H9 (cell line): Measurements from ENCODE around the gene GFRA1. TPM values are rescaled to one million over a fixed set of nuclear protein-coding genes. Genes with fewer than 3 reads are reported as not detected.

ENCODE experiments used
- DNase-seq: peaks from one replicate; pipeline ENCODE4 v3.0.0-alpha.2; 2017
- H2AFZ ChIP-seq: one replicate; pipeline ENCODE4 v1.6.1; 2013; ENCODE audit warnings: mild to moderate bottlenecking, low read length, control low read depth, moderate library complexity
- H2AK5ac ChIP-seq: 2 replicates; pipeline ENCODE4 v1.6.1; 2013; ENCODE audit warnings: low read length, control low read depth, mixed read lengths; ENCODE audit not compliant: insufficient read length
- H2BK120ac ChIP-seq: one replicate; pipeline ENCODE4 v1.6.1; 2013; ENCODE audit warnings: low read depth, mild to moderate bottlenecking, low read length, control low read depth, inconsistent platforms; ENCODE audit not compliant: poor library complexity, severe bottlenecking
- H2BK12ac ChIP-seq: 2 replicates; pipeline ENCODE4 v1.6.1; 2013; ENCODE audit warnings: low read length, control low read depth, mixed read lengths, low read depth; ENCODE audit not compliant: insufficient read length
- H2BK15ac ChIP-seq: 2 replicates; pipeline ENCODE4 v1.6.1; 2013; ENCODE audit warnings: low read depth, low read length, control low read depth
- H2BK20ac ChIP-seq: one replicate; pipeline ENCODE4 v1.6.1; 2013; ENCODE audit warnings: low read depth, mild to moderate bottlenecking, low read length, control low read depth, inconsistent platforms; ENCODE audit not compliant: poor library complexity, severe bottlenecking
- H2BK5ac ChIP-seq: 2 replicates; pipeline ENCODE4 v1.6.1; 2013; ENCODE audit warnings: low read length, control low read depth, mixed read lengths; ENCODE audit not compliant: insufficient read length
- H3K14ac ChIP-seq: 2 replicates; pipeline ENCODE4 v1.6.1; 2013; ENCODE audit warnings: low read length, control low read depth; ENCODE audit not compliant: insufficient read depth
- H3K18ac ChIP-seq: 2 replicates; pipeline ENCODE4 v1.6.1; 2013; ENCODE audit warnings: low read depth, mild to moderate bottlenecking, mixed read lengths, low read length, control low read depth; ENCODE audit not compliant: insufficient read length
- H3K23ac ChIP-seq: 2 replicates; pipeline ENCODE4 v1.6.1; 2013; ENCODE audit warnings: low read length, control low read depth, mixed read lengths, low read depth; ENCODE audit not compliant: insufficient read length
- H3K23me2 ChIP-seq: 2 replicates; pipeline ENCODE4 v1.6.1; 2013; ENCODE audit warnings: low read depth, mild to moderate bottlenecking, mixed read lengths, low read length, control low read depth; ENCODE audit not compliant: insufficient read length, poor library complexity, severe bottlenecking
- H3K27ac ChIP-seq: 2 replicates; pipeline ENCODE4 v1.5.1; 2013; ENCODE audit warnings: low read length, control low read depth, mixed read lengths, low read depth; ENCODE audit not compliant: insufficient read length
- H3K27me3 ChIP-seq: 2 replicates; pipeline ENCODE4 v1.6.1; 2013; ENCODE audit warnings: low read length, control low read depth, inconsistent platforms; ENCODE audit not compliant: insufficient read depth
- H3K4ac ChIP-seq: 2 replicates; pipeline ENCODE4 v1.6.1; 2013; ENCODE audit warnings: low read depth, mild to moderate bottlenecking, control low read depth, inconsistent platforms, low read length, moderate library complexity
- H3K4me1 ChIP-seq: 2 replicates; pipeline ENCODE4 v1.6.1; 2013; ENCODE audit warnings: low read length, control low read depth, inconsistent platforms; ENCODE audit not compliant: insufficient read depth
- H3K4me2 ChIP-seq: 2 replicates; pipeline ENCODE4 v1.6.1; 2013; ENCODE audit warnings: low read length, control low read depth, mixed read lengths; ENCODE audit not compliant: insufficient read length, insufficient read depth
- H3K56ac ChIP-seq: 2 replicates; pipeline ENCODE4 v1.6.1; 2013; ENCODE audit warnings: low read depth, mild to moderate bottlenecking, mixed read lengths, low read length, control low read depth; ENCODE audit not compliant: insufficient read length
- H3K79me1 ChIP-seq: 2 replicates; pipeline ENCODE4 v1.6.1; 2013; ENCODE audit warnings: low read depth, mild to moderate bottlenecking, moderate library complexity, low read length, control low read depth, inconsistent platforms; ENCODE audit not compliant: insufficient read depth, poor library complexity, severe bottlenecking
- H3K79me2 ChIP-seq: 2 replicates; pipeline ENCODE4 v1.6.1; 2013; ENCODE audit warnings: low read length, control low read depth, inconsistent platforms; ENCODE audit not compliant: insufficient read depth
- H3K9ac ChIP-seq: 2 replicates; pipeline ENCODE4 v1.6.1; 2013; ENCODE audit warnings: low read length, control low read depth, mixed read lengths; ENCODE audit not compliant: insufficient read length; ENCODE audit errors: extremely low read depth
- H3K9me3 ChIP-seq: one replicate; pipeline ENCODE4 v1.6.1; 2013; ENCODE audit warnings: low read depth, low read length, inconsistent platforms; ENCODE audit not compliant: control insufficient read depth
- H3T11ph ChIP-seq: one replicate; pipeline ENCODE4 v1.6.1; 2013; ENCODE audit warnings: mild to moderate bottlenecking, low read length, control low read depth, inconsistent platforms
- H4K20me1 ChIP-seq: one replicate; pipeline ENCODE4 v1.6.1; 2013; ENCODE audit not compliant: control insufficient read depth, insufficient read length, insufficient read depth
- H4K5ac ChIP-seq: 2 replicates; pipeline ENCODE4 v1.6.1; 2013; ENCODE audit warnings: low read depth, mild to moderate bottlenecking, mixed read lengths, low read length, control low read depth; ENCODE audit not compliant: insufficient read length
- H4K8ac ChIP-seq: replicated peaks from 2 replicates; pipeline ENCODE4 v1.6.1; 2013; ENCODE audit warnings: low read length, control low read depth, mixed read lengths, low read depth; ENCODE audit not compliant: insufficient read length
- H4K91ac ChIP-seq: 2 replicates; pipeline ENCODE4 v1.6.1; 2013; ENCODE audit warnings: low read depth, mild to moderate bottlenecking, moderate library complexity, mixed read lengths, low read length, control low read depth; ENCODE audit not compliant: insufficient read length
- H3K27ac Mint-ChIP-seq, 3 experiments: 2 replicates in 2 of 3; 3 replicates in 1 of 3; pipeline ENCODE4 v1.8.0; 2020 to 2021; ENCODE audit warnings: mixed read lengths in 3 of 3, mild to moderate bottlenecking in 1 of 3, moderate library complexity in 1 of 3
- H3K27me3 Mint-ChIP-seq: 2 replicates; pipeline ENCODE4 v1.8.0; 2021; ENCODE audit warnings: low read depth, mild to moderate bottlenecking, moderate library complexity, mixed read lengths
- H3K36me3 Mint-ChIP-seq, 3 experiments: 2 replicates in 2 of 3; 3 replicates in 1 of 3; pipeline ENCODE4 v1.8.0; 2020 to 2021; ENCODE audit warnings: low read depth in 3 of 3, mixed read lengths in 3 of 3; ENCODE audit not compliant: insufficient read depth in 1 of 3
- H3K4me1 Mint-ChIP-seq, 2 experiments: 2 replicates each; pipeline ENCODE4 v1.8.0; 2020; ENCODE audit warnings: mixed read lengths in 2 of 2
- H3K4me3 Mint-ChIP-seq, 2 experiments: 2 replicates in 1 of 2; 3 replicates in 1 of 2; pipeline ENCODE4 v1.8.0; 2020 to 2021; ENCODE audit warnings: mild to moderate bottlenecking in 2 of 2, mixed read lengths in 2 of 2, moderate library complexity in 1 of 2
- H3K9me3 Mint-ChIP-seq, 2 experiments: 2 replicates in 1 of 2; 3 replicates in 1 of 2; pipeline ENCODE4 v1.8.0; 2020; ENCODE audit warnings: mild to moderate bottlenecking in 2 of 2, mixed read lengths in 2 of 2, moderate library complexity in 1 of 2
- CTCF ChIP-seq: fragments of 200-600 bp; sonication (generic); conservative IDR thresholded peaks from 3 replicates; pipeline ENCODE4 v1.8.0; 2021; ENCODE audit warnings: antibody characterized with exemption, mild to moderate bottlenecking
- WGBS: extraction: QIAGEN DNeasy Blood & Tissue Kit; methylation state at CpG from one replicate; pipeline ENCODE4 v1.1.7; 2013; ENCODE audit warnings: missing lambda C conversion rate, low lambda C conversion rate, mixed read lengths; ENCODE audit not compliant: insufficient read length; ENCODE audit errors: extremely low coverage; 5-methylcytosine and 5-hydroxymethylcytosine counted together
- total RNA-seq: library from RNA; stranded (reverse); gene quantifications from 2 replicates; pipeline ENCODE4 v1.2.1, GENCODE V29; 2021

The GFRA1 gene
- total RNA-seq, 1 experiment from 2014 or later = 0.24 TPM

- Mint-ChIP-seq H3K9me3 (no peaks in the 10 kb centered on the region; a peak in 1 of 5 replicates), H3K27ac (no peak overlapping the region)
- H3T11ph ChIP-seq = no peak overlapping the region
These were observed 126.5 kb downstream of the GFRA1 start for GRCh38 chr10:116146372-116147140.

More at GRCh38 chr10:116146372-116147140, 126.5 kb downstream of the GFRA1 start:
- H4K5ac ChIP-seq = no peak overlapping the region
- no peak overlapping the region for H3K4me2 ChIP-seq
- H3K79me2 ChIP-seq = no peaks in the 10 kb centered on the region
- no peak overlapping the region for H3K14ac ChIP-seq
- no peak overlapping the region for H2BK5ac ChIP-seq
- no peak overlapping the region for H2BK12ac ChIP-seq
- Mint-ChIP-seq H3K36me3 (no peaks in the 10 kb centered on the region), H3K27me3 (no peaks in the 10 kb centered on the region; the same call in 1 of the 2 replicates), H3K4me1 (peaks cover 6 to 12% of the 10 kb centered on the region in 2 experiments; a peak in 3 of 4 replicates), H3K4me3 (no peak overlapping the region)
- no peaks in the 10 kb centered on the region for H3K4me1 ChIP-seq
- H2AFZ ChIP-seq = no peak overlapping the region
- no peaks in the 10 kb centered on the region for H3K27me3 ChIP-seq
- no peak overlapping the region for H4K8ac ChIP-seq
- no peak overlapping the region for H3K9ac ChIP-seq
- no peak overlapping the region for H2AK5ac ChIP-seq
- no peak overlapping the region for H3K18ac ChIP-seq
- no peak overlapping the region for H3K27ac ChIP-seq
- H2BK15ac ChIP-seq = no peak overlapping the region
- H3K56ac ChIP-seq = no peak overlapping the region
- no peak overlapping the region for H3K4ac ChIP-seq
- no peak overlapping the region for H4K91ac ChIP-seq
- no peaks in the 10 kb centered on the region for H3K79me1 ChIP-seq
- TF ChIP-seq CTCF = no peak
- DNase-seq = no peak
- no peak overlapping the region for H2BK120ac ChIP-seq
- no peak overlapping the region for H3K23ac ChIP-seq
- no CpG with 5 or more reads among the region's 3 CpGs for WGBS
- no peaks in the 10 kb centered on the region for H3K9me3 ChIP-seq
- H2BK20ac ChIP-seq = no peak overlapping the region
- H3K23me2 ChIP-seq = no peaks in the 10 kb centered on the region
- no peaks in the 10 kb centered on the region for H4K20me1 ChIP-seq
